Lung (tissue), 12 donors: Measurements from ENCODE around the gene TXLNA. TPM values are rescaled to one million over a fixed set of nuclear protein-coding genes. Genes with fewer than 3 reads are reported as not detected.

ENCODE experiments used
- ATAC-seq: fragments of 200-7000 bp; cut with Tn5 transposase; one replicate; pipeline ENCODE4 v1.9.1; 2020; ENCODE audit warnings: moderate number of reproducible peaks; ENCODE audit not compliant: insufficient read depth, low FRiP score
- DNase-seq, 3 donors: peaks; one replicate each; pipeline ENCODE4 v3.0.0-alpha.2; 2013 to 2017
- H3K27ac ChIP-seq, 2 donors: one replicate each; pipeline ENCODE4 v1.5.1; 2013; ENCODE audit warnings: mild to moderate bottlenecking in 2 of 2, moderate library complexity in 2 of 2, control low read depth in 1 of 2, inconsistent platforms in 1 of 2, low read depth in 1 of 2, low read length in 1 of 2
- H3K27me3 ChIP-seq, 3 donors: one replicate each; pipeline ENCODE4 v1.5.1; 2013; ENCODE audit warnings: low read length in 2 of 3; ENCODE audit not compliant: control insufficient read depth in 3 of 3, insufficient read depth in 3 of 3
- H3K36me3 ChIP-seq, 4 donors: one replicate each; pipeline ENCODE4 v1.5.1; 2013; ENCODE audit warnings: low read length in 4 of 4, mild to moderate bottlenecking in 1 of 4, moderate library complexity in 1 of 4; ENCODE audit not compliant: control insufficient read depth in 4 of 4, insufficient read depth in 4 of 4
- H3K4me1 ChIP-seq, 5 donors: one replicate each; pipeline ENCODE4 v1.5.1; 2013; ENCODE audit warnings: low read length in 5 of 5, mild to moderate bottlenecking in 2 of 5, moderate library complexity in 1 of 5; ENCODE audit not compliant: control insufficient read depth in 5 of 5, insufficient read depth in 5 of 5
- H3K4me3 ChIP-seq: one replicate; pipeline ENCODE4 v1.5.1; 2013; ENCODE audit warnings: mild to moderate bottlenecking, control low read depth, moderate library complexity
- H3K9ac ChIP-seq, 2 donors: one replicate each; pipeline ENCODE4 v1.5.1; 2013; ENCODE audit warnings: low read length in 2 of 2, control low read depth in 1 of 2; ENCODE audit not compliant: insufficient read depth in 1 of 2
- H3K9me3 ChIP-seq, 4 donors: one replicate each; pipeline ENCODE4 v1.5.1; 2013; ENCODE audit warnings: low read length in 3 of 4, mild to moderate bottlenecking in 1 of 4, moderate library complexity in 1 of 4; ENCODE audit not compliant: control insufficient read depth in 4 of 4, insufficient read depth in 3 of 4
- CTCF ChIP-seq: IDR thresholded peaks from 2 replicates; pipeline ENCODE4 v1.5.1; 2012; ENCODE audit warnings: mild to moderate bottlenecking; ENCODE audit errors: control extremely low read depth, extremely low read depth
- WGBS, 2 donors: extraction: QIAGEN DNeasy Blood & Tissue Kit; methylation state at CpG; one replicate each; pipeline ENCODE4 v1.1.7; 2013; 5-methylcytosine and 5-hydroxymethylcytosine counted together
- polyA plus RNA-seq, 2 donors: library from polyadenylated mRNA; stranded (reverse); fragments of 200-250 nt; gene quantifications; one replicate each; pipeline ENCODE4 v1.2.1, GENCODE V29; 2013
- total RNA-seq, 2 donors: library from RNA; depleted of rRNA in 1 of 2; stranded (reverse); fragments of >200 nt in 1 of 2; gene quantifications; one replicate each; pipeline ENCODE4 v1.2.1, GENCODE V29; 2014 to 2021
- donor health status: control.
- donor health status: control.
- donor health status: Bipolar disorder and iron deficiency.
- donor health status: healthy.
- donor health status: DM: yes; HTN: yes; CAD: no.

The TXLNA gene
- total and polyA plus RNA-seq, 4 donors = 22.2 to 55.6 (median 30.9) TPM

- Histone ChIP-seq H3K4me3 (no peak overlapping the region), H3K9ac (no peak overlapping the region), H3K9me3 (no peaks in the 10 kb centered on the region), H3K27me3 (no peaks in the 10 kb centered on the region), H3K36me3 (peaks cover 20 to 44% (median 28%) of the 10 kb centered on the region in 4 donors), H3K27ac (no peak overlapping the region), H3K4me1 (peaks cover 0 to 6% (median 0%) of the 10 kb centered on the region in 5 donors)
- no peak for ATAC-seq
- no peak for DNase-seq
- WGBS, 2 donors = 78 to 90% methylated on average over 3 of the region's 3 CpGs
- TF ChIP-seq CTCF = no peak
These were observed 49.3 kb downstream of the TXLNA start for GRCh38 chr1:32228771-32229170.

GRCh38 chr1:32231843-32232432 is 52.5 kb downstream of the TXLNA start:
- WGBS, 2 donors = 91 to 93% methylated on average over 5 of the region's 5 CpGs
- Histone ChIP-seq H3K4me3 (no peak overlapping the region), H3K9ac (no peak overlapping the region), H3K27me3 (no peaks in the 10 kb centered on the region), H3K36me3 (peaks cover 16 to 36% (median 24%) of the 10 kb centered on the region in 4 donors), H3K9me3 (no peaks in the 10 kb centered on the region), H3K27ac (no peak overlapping the region), H3K4me1 (peaks cover 0 to 3% (median 0%) of the 10 kb centered on the region in 5 donors)
- DNase-seq (no peak), ATAC-seq (no peak)
- no peak for TF ChIP-seq CTCF

- H3K4me3 ChIP-seq = no peak overlapping the region
- no peaks in the 10 kb centered on the region for H3K9me3 ChIP-seq
- 90 to 94% methylated on average over 8 of the region's 8 CpGs for WGBS, 2 donors
- H3K9ac ChIP-seq = no peak overlapping the region
- no peaks in the 10 kb centered on the region for H3K27me3 ChIP-seq
- no peak for TF ChIP-seq CTCF
- H3K27ac ChIP-seq = no peak overlapping the region
- peaks cover 15 to 35% (median 21%) of the 10 kb centered on the region in 4 donors for H3K36me3 ChIP-seq
- no peak for ATAC-seq
- peaks cover 0 to 3% (median 0%) of the 10 kb centered on the region in 5 donors for H3K4me1 ChIP-seq
- DNase-seq = no peak
These were observed 53.3 kb downstream of the TXLNA start for GRCh38 chr1:32232558-32233304.
